HepG2 (cell line): ENCODE results near the gene IL1RAPL2. TPM values are rescaled to one million over a fixed set of nuclear protein-coding genes. Genes with fewer than 3 reads are reported as not detected.

Experiments
- ATAC-seq: fragments of 200-7000 bp; cut with Tn5 transposase; 3 replicates; pipeline ENCODE4 v1.9.1; 2020; ENCODE audit warnings: mild to moderate bottlenecking, moderate library complexity
- BruUV-seq: library from RNA; stranded (reverse); fragments of 400-500 nt; replicated peaks from 2 replicates; lab custom pipeline; 2021; lab: Mats Ljungman, UMichigan
- CTCF ChIA-PET: fragments of 300-600 bp; formaldehyde crosslinking; extraction: SDS; loops from one replicate; lab custom pipeline; 2021; ENCODE audit warnings: low total read pairs, inconsistent platforms, low intra/inter-chr PET ratio; lab: Yijun Ruan, JAX
- POLR2A ChIA-PET: fragments of 350-600 bp; sonication (Branson Sonifier 250); formaldehyde crosslinking; loops from one replicate; lab custom pipeline; 2020; ENCODE audit warnings: antibody characterized with exemption, inconsistent platforms; lab: Yijun Ruan, JAX
- DNase-seq: peaks from one replicate; pipeline ENCODE4 v3.0.0-alpha.2; 2015; ENCODE audit warnings: low spot score
- FAIRE-seq: peaks from 3 replicates; lab custom pipeline; 2011; peaks lifted over from hg19 to GRCh38; lab: Jason Lieb, UNC
- H2AFZ ChIP-seq: one replicate; pipeline ENCODE4 v1.6.1; 2011; ENCODE audit warnings: low read length, inconsistent platforms
- H3K27ac ChIP-seq: fragments of 300-600 bp; 3 replicates; pipeline ENCODE4 v1.8.0; 2011; ENCODE audit warnings: mixed run types, mild to moderate bottlenecking, mixed read lengths, low read length, inconsistent platforms; ENCODE audit not compliant: insufficient read depth; ENCODE audit errors: extremely low read length
- H3K27me3 ChIP-seq, 2 experiments: fragments of 200-600 bp in 1 of 2; 2 replicates in 1 of 2; 3 replicates in 1 of 2; pipeline versions ENCODE4 v1.6.0 to v1.8.0; 2011; ENCODE audit warnings: low read length in 2 of 2, mild to moderate bottlenecking in 2 of 2, moderate library complexity in 2 of 2, inconsistent platforms in 1 of 2; ENCODE audit not compliant: insufficient read depth in 2 of 2, control insufficient read depth in 1 of 2
- H3K36me3 ChIP-seq, 2 experiments: fragments of 200-600 bp in 1 of 2; replicated peaks in 1 of 2; 2 replicates in 1 of 2; 3 replicates in 1 of 2; pipeline versions ENCODE4 v1.5.1 to v1.8.0; 2011; ENCODE audit warnings: low read length in 2 of 2, inconsistent platforms in 1 of 2; ENCODE audit not compliant: insufficient read depth in 2 of 2, control insufficient read depth in 1 of 2
- H3K4me1 ChIP-seq: 2 replicates; pipeline ENCODE4 v1.5.1; 2012; ENCODE audit warnings: low read length, inconsistent platforms; ENCODE audit not compliant: insufficient read depth
- H3K4me2 ChIP-seq: 2 replicates; pipeline ENCODE4 v1.6.0; 2011; ENCODE audit warnings: low read depth, low read length, inconsistent platforms
- H3K4me3 ChIP-seq, 3 experiments: fragments of 200-600 bp in 1 of 3; sonication (generic), shearing (Covaris generic) in 1 of 3; replicated peaks in 1 of 3; 2 replicates each; pipeline ENCODE4 v1.5.1; 2011 to 2016; ENCODE audit warnings: low read length in 3 of 3, inconsistent platforms in 2 of 3, low read depth in 2 of 3, mild to moderate bottlenecking in 2 of 3, control low read depth in 1 of 3, mixed read lengths in 1 of 3; ENCODE audit not compliant: insufficient read depth in 1 of 3
- H3K79me2 ChIP-seq: one replicate; pipeline ENCODE4 v1.6.1; 2011; ENCODE audit warnings: low read length, inconsistent platforms; ENCODE audit not compliant: insufficient read depth
- H3K9ac ChIP-seq: 2 replicates; pipeline ENCODE4 v1.6.0; 2011; ENCODE audit warnings: mild to moderate bottlenecking, low read depth, low read length, inconsistent platforms; ENCODE audit not compliant: insufficient read depth
- H3K9me3 ChIP-seq: 2 replicates; pipeline ENCODE4 v1.5.1; 2012; ENCODE audit warnings: mild to moderate bottlenecking, low read length
- H4K20me1 ChIP-seq: 2 replicates; pipeline ENCODE4 v1.6.0; 2011; ENCODE audit warnings: inconsistent platforms, mild to moderate bottlenecking, low read length, moderate library complexity; ENCODE audit not compliant: insufficient read depth
- ADNP ChIP-seq: sonication (generic); formaldehyde crosslinking; IDR thresholded peaks from 2 replicates; pipeline ENCODE4 v1.4.0; 2020; ENCODE audit warnings: missing genetic modification reagents
- SIX4 ChIP-seq: sonication (generic); formaldehyde crosslinking; IDR thresholded peaks from 2 replicates; pipeline ENCODE4 v1.4.0; 2020; ENCODE audit warnings: missing genetic modification reagents
- TBP ChIP-seq: sonication (generic); formaldehyde crosslinking; IDR thresholded peaks from 2 replicates; pipeline ENCODE4 v1.5.0; 2020; ENCODE audit warnings: missing genetic modification reagents
- ZBTB42 ChIP-seq: sonication (generic); formaldehyde crosslinking; IDR thresholded peaks from 2 replicates; pipeline ENCODE4 v1.5.0; 2020; ENCODE audit warnings: mild to moderate bottlenecking, missing genetic modification reagents
- ZNF577 ChIP-seq: sonication (generic); formaldehyde crosslinking; IDR thresholded peaks from 2 replicates; pipeline ENCODE4 v1.4.0; 2020; ENCODE audit warnings: mild to moderate bottlenecking, low read depth, missing genetic modification reagents, borderline replicate concordance
- ZNF646 ChIP-seq: sonication (generic); formaldehyde crosslinking; IDR thresholded peaks from 2 replicates; pipeline ENCODE4 v1.9.0; 2021; ENCODE audit warnings: mild to moderate bottlenecking, missing genetic modification reagents
- WGBS: methylation state at CpG from one replicate; pipeline ENCODE4 v1.1.6; 2017; ENCODE audit warnings: low lambda C conversion rate; 5-methylcytosine and 5-hydroxymethylcytosine counted together
- in situ Hi-C: cut with HindIII; loops from 2 replicates; pipeline ENCODE4 v1.10.0; 2017; ENCODE audit warnings: low pct_unique_long_range_greater_than_20kb; ENCODE audit not compliant: extremely low pct_ligation_motif_present
- intact Hi-C: fragments of 100-400 bp; cut with micrococcal nuclease; formaldehyde crosslinking; loops from one replicate; pipeline ENCODE4 v1.10.0; 2022; ENCODE audit not compliant: unreplicated experiment
- polyA plus RNA-seq, 8 experiments: library from polyadenylated mRNA; depleted of rRNA in 3 of 8; stranded (reverse) in 7 of 8; unstranded in 1 of 8; fragments of >200 nt; fragmentation: Illumina TruSeq in 4 of 8; extraction: Trizol in 4 of 8; gene quantifications; 2 replicates each; pipeline versions ENCODE4 v1.2.1 to v1.2.3, GENCODE V29; 2011 to 2016; ENCODE audit warnings: low read depth in 4 of 8, missing spikeins in 1 of 8, mixed read lengths in 1 of 8; ENCODE audit not compliant: insufficient read depth in 1 of 8
- total RNA-seq, 5 experiments: library from RNA; depleted of rRNA; stranded (reverse); fragments of >200 nt; fragmentation: Illumina TruSeq; extraction: Trizol; gene quantifications; 2 replicates each; pipeline ENCODE4 v1.2.3, GENCODE V29; 2016; ENCODE audit warnings: low read depth in 1 of 5

Gene IL1RAPL2
- total and polyA plus RNA-seq, 2 of the 13 experiments (the other 11 are each of a cell fraction or from before 2014, with no cell fraction given) = not detected

- FAIRE-seq (no peak), DNase-seq (no peak), ATAC-seq (no peak)
- TF ChIP-seq TBP (CRISPR knock-in tag) (no peak), ADNP (CRISPR knock-in tag) (no peak), ZNF646 (CRISPR knock-in tag) (no peak), ZBTB42 (CRISPR knock-in tag) (no peak), ZNF577 (no peak), SIX4 (no peak)
- CTCF ChIA-PET = no interaction called here
- Histone ChIP-seq H3K36me3 (no peaks in the 10 kb centered on the region), H3K9me3 (no peaks in the 10 kb centered on the region), H3K27ac (no peak overlapping the region), H3K4me2 (no peak overlapping the region), H3K4me3 (no peak overlapping the region), H2AFZ (no peak overlapping the region), H3K79me2 (no peaks in the 10 kb centered on the region), H3K9ac (no peak overlapping the region), H3K27me3 (no peaks in the 10 kb centered on the region), H4K20me1 (no peaks in the 10 kb centered on the region), H3K4me1 (no peaks in the 10 kb centered on the region)
- POLR2A ChIA-PET = no interaction called here
- no TSS peak for BruUV-seq
- intact Hi-C loops (no loop called here), in situ Hi-C loops (no loop called here)
- 0% methylated on average over 2 of the region's 2 CpGs for WGBS
Measured at GRCh38 chrX:105098201-105098600, 532.2 kb downstream of the IL1RAPL2 start.
